Osteocyte (in vitro differentiated cells): ENCODE measurements around the gene MEF2D. TPM values are rescaled to one million over a fixed set of nuclear protein-coding genes. Genes with fewer than 3 reads are reported as not detected.

ENCODE experiments used
- DNase-seq: peaks from one replicate; pipeline ENCODE4 v3.0.0; 2021; ENCODE audit warnings: mixed read lengths; ENCODE audit not compliant: unreplicated experiment; ENCODE audit errors: extremely low spot score
- H3K27ac Mint-ChIP-seq: one replicate; pipeline ENCODE4 v1.8.0; 2021; ENCODE audit warnings: mild to moderate bottlenecking, mixed read lengths; ENCODE audit not compliant: unreplicated experiment
- H3K27me3 Mint-ChIP-seq: one replicate; pipeline ENCODE4 v1.8.0; 2021; ENCODE audit warnings: mixed read lengths; ENCODE audit not compliant: unreplicated experiment
- H3K36me3 Mint-ChIP-seq: one replicate; pipeline ENCODE4 v1.8.0; 2021; ENCODE audit warnings: mixed read lengths; ENCODE audit not compliant: unreplicated experiment
- H3K4me1 Mint-ChIP-seq: one replicate; pipeline ENCODE4 v1.8.0; 2021; ENCODE audit warnings: mixed read lengths; ENCODE audit not compliant: unreplicated experiment
- H3K4me3 Mint-ChIP-seq: one replicate; pipeline ENCODE4 v1.8.0; 2021; ENCODE audit warnings: mild to moderate bottlenecking, moderate library complexity, mixed read lengths; ENCODE audit not compliant: unreplicated experiment
- H3K9me3 Mint-ChIP-seq: one replicate; pipeline ENCODE4 v1.8.0; 2021; ENCODE audit warnings: mixed read lengths; ENCODE audit not compliant: unreplicated experiment
- CTCF ChIP-seq: fragments of 200-600 bp; sonication (generic); IDR thresholded peaks from 2 replicates; pipeline ENCODE4 v1.5.0; 2021; ENCODE audit warnings: antibody characterized with exemption, mild to moderate bottlenecking, moderate library complexity
- total RNA-seq: library from RNA; stranded (reverse); gene quantifications from 2 replicates; pipeline ENCODE4 v1.2.1, GENCODE V29; 2021

The MEF2D gene
- total RNA-seq, 1 donor from 2014 or later = 45.8 TPM

- Mint-ChIP-seq H3K9me3 (no peaks in the 10 kb centered on the region), H3K4me3 (peak overlapping the region; percentile 44), H3K36me3 (peaks cover 11% of the 10 kb centered on the region), H3K27ac (peak overlapping the region; percentile 74), H3K27me3 (no peaks in the 10 kb centered on the region), H3K4me1 (peaks cover 56% of the 10 kb centered on the region)
- DNase-seq = no peak
- no peak for TF ChIP-seq CTCF
Measured at GRCh38 chr1:156496211-156496761, 4.3 kb downstream of the MEF2D start.

- H3K4me3 Mint-ChIP-seq = peak overlapping the region; percentile 44
- DNase-seq = no peak
- no peaks in the 10 kb centered on the region for H3K9me3 Mint-ChIP-seq
- TF ChIP-seq CTCF = no peak
- no peaks in the 10 kb centered on the region for H3K27me3 Mint-ChIP-seq
- peak overlapping the region; percentile 74 for H3K27ac Mint-ChIP-seq
- peaks cover 63% of the 10 kb centered on the region for H3K4me1 Mint-ChIP-seq
- peaks cover 11% of the 10 kb centered on the region for H3K36me3 Mint-ChIP-seq
Measured at GRCh38 chr1:156495401-156496140, 5.0 kb downstream of the MEF2D start.

GRCh38 chr1:156494309-156494895 lies 6.2 kb downstream of the MEF2D start:
- no peaks in the 10 kb centered on the region for H3K9me3 Mint-ChIP-seq
- no peaks in the 10 kb centered on the region for H3K27me3 Mint-ChIP-seq
- H3K36me3 Mint-ChIP-seq = peaks cover 11% of the 10 kb centered on the region
- H3K4me1 Mint-ChIP-seq = peaks cover 75% of the 10 kb centered on the region
- no peak for TF ChIP-seq CTCF
- no peak for DNase-seq
- no peak overlapping the region for H3K27ac Mint-ChIP-seq
- no peak overlapping the region for H3K4me3 Mint-ChIP-seq

- Mint-ChIP-seq H3K27ac (no peak overlapping the region), H3K27me3 (no peaks in the 10 kb centered on the region), H3K4me3 (no peak overlapping the region), H3K4me1 (peaks cover 78% of the 10 kb centered on the region), H3K36me3 (peaks cover 11% of the 10 kb centered on the region), H3K9me3 (no peaks in the 10 kb centered on the region)
- no peak for DNase-seq
- no peak for TF ChIP-seq CTCF
Measured at GRCh38 chr1:156493742-156494141, 6.8 kb downstream of the MEF2D start.

GRCh38 chr1:156493154-156493631 lies 7.4 kb downstream of the MEF2D start:
- Mint-ChIP-seq H3K27ac (peak overlapping the region; percentile 67), H3K4me1 (peaks cover 78% of the 10 kb centered on the region), H3K9me3 (no peaks in the 10 kb centered on the region), H3K36me3 (peaks cover 11% of the 10 kb centered on the region), H3K4me3 (no peak overlapping the region), H3K27me3 (no peaks in the 10 kb centered on the region)
- TF ChIP-seq CTCF = no peak
- no peak for DNase-seq
